ENCODE measurements around the gene KLHL29.

KLHL29 gene

DNA sequence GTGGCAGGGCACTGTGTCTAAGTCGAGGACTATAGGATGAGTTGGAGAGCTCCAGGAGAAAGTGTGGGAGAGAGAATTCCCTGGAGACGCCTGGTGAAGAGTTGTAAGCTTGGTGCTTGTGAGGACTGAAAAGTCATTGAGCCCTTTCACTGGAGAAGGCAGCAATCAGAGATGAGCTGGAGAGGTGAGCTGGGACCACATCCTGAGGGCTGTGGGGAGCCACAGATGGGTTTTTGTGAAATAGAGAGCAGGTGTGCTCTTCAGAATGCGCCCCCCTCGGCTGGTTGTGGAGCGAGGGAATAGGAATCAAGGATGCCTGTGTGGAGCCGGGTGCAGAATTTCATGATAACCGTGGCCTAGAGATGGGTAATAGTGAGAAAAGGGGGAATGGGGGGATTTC, 224.3 kb downstream of the KLHL29 start:
- TF ChIP-seq CTCF (IDR thresholded peaks at IDR 0.05) = no peak
- Histone ChIP-seq H3K4me3 (no peak overlapping the region), H3K27ac (no peak overlapping the region)
- DNase-seq (ENCODE audit: low spot score) = no peak

GRCh38 chr2:23611839-23612238, 226.9 kb downstream of the KLHL29 start:
- Histone ChIP-seq H3K4me3 (no peak overlapping the region), H3K27ac (no peak overlapping the region)
- no peak for DNase-seq (ENCODE audit: low spot score)
- TF ChIP-seq CTCF (IDR thresholded peaks at IDR 0.05) = no peak

- no peak for DNase-seq (ENCODE audit: low spot score)
- no peak for TF ChIP-seq CTCF (IDR thresholded peaks at IDR 0.05)
- Histone ChIP-seq H3K4me3 (no peak overlapping the region), H3K27ac (no peak overlapping the region)
These were observed 229.7 kb downstream of the KLHL29 start for GRCh38 chr2:23614701-23615100.

GRCh38 chr2:23615216-23616020, 230.4 kb downstream of the KLHL29 start:
- TF ChIP-seq CTCF (IDR thresholded peaks at IDR 0.05) = no peak
- Histone ChIP-seq H3K4me3 (no peak overlapping the region), H3K27ac (no peak overlapping the region)
- DNase-seq (ENCODE audit: low spot score) = no peak

GRCh38 chr2:23616630-23617029, 231.7 kb downstream of the KLHL29 start:
- no peak for DNase-seq (ENCODE audit: low spot score)
- no peak for TF ChIP-seq CTCF (IDR thresholded peaks at IDR 0.05)
- H3K27ac ChIP-seq = peak overlapping the region; percentile 17 to 74
- H3K4me3 ChIP-seq = no peak overlapping the region

DNA sequence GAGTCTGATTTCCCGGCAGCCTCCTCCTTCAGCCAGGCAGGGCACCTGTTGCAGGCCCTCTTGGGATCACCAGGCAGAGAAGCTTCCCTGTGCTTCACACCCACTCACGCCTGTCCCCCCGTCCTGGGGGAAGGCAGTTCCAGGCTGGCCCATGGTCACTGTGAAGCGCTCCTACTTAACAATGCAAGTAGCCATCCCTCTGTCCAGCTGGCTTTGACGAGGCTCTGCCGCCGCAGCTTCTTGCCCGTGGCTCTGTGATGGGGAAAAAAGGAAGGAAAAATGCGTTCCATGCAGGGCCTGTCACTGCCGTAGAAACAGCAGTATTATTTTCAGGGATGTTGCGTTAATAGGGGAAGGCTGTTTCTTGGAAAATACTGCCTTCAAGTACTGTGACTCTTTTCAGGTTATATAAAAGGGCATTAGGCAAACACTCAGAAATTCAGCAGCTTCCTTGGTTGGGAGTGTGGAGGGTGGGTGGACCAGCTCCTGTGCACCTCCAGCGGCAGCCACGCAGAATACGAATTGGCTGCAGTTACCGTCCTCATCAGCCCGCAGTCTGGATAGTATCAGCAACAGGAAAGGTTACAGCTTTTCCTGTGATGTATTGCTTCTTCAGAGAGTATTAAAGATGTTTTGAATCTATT, 232.3 kb downstream of the KLHL29 start:
- DNase-seq (ENCODE audit: low spot score) = no peak
- TF ChIP-seq CTCF (IDR thresholded peaks at IDR 0.05) = no peak
- peak overlapping the region; percentile 17 to 74 for H3K27ac ChIP-seq
- H3K4me3 ChIP-seq = peak overlapping the region; percentile 41

GRCh38 chr2:23617811-23618215, 232.8 kb downstream of the KLHL29 start:
- DNase-seq (ENCODE audit: low spot score) = no peak
- H3K4me3 ChIP-seq = peak overlapping the region; percentile 41
- H3K27ac ChIP-seq = peak overlapping the region; percentile 17 to 74
- no peak for TF ChIP-seq CTCF (IDR thresholded peaks at IDR 0.05)
